HTERT RPE-1 (cell line): Measurements from ENCODE around the gene FLAD1.

Source experiments
- in situ Hi-C: fragments of 300-500 bp; cut with MboI; formaldehyde crosslinking; loops from 4 replicates; pipeline ENCODE4 v1.14.3; 2020; ENCODE audit warnings: low sequenced_read_pairs

The FLAD1 gene

GRCh38 chr1:154951901-154952657 lies 31.1 kb upstream of the FLAD1 start:
- in situ Hi-C loops, result no loop called here

- in situ Hi-C loops, result no loop called here
These were observed 30.5 kb upstream of the FLAD1 start for GRCh38 chr1:154952664-154953063.

GRCh38 chr1:154953611-154954038 lies 29.5 kb upstream of the FLAD1 start:
- in situ Hi-C loops, result no loop called here

GRCh38 chr1:154954541-154954940 lies 28.6 kb upstream of the FLAD1 start:
- in situ Hi-C loops, result no loop called here

GRCh38 chr1:154955039-154955717 lies 28.0 kb upstream of the FLAD1 start:
- in situ Hi-C loops, result no loop called here

- in situ Hi-C loops, result no loop called here
These were observed 27.2 kb upstream of the FLAD1 start, which contains the start of gene PBXIP1 for GRCh38 chr1:154955718-154956543. Gene PBXIP1 (minus strand): TSS chr1:154956099. CDS start chr1:154953721, 2,378 bp downstream.

- in situ Hi-C loops, result no loop called here
These were observed 26.6 kb upstream of the FLAD1 start for GRCh38 chr1:154956544-154956941.

- in situ Hi-C loops, result no loop called here
These were observed 26.0 kb upstream of the FLAD1 start for GRCh38 chr1:154957091-154957657.

- in situ Hi-C loops, result no loop called here
These were observed 25.1 kb upstream of the FLAD1 start for GRCh38 chr1:154958036-154958435.

GRCh38 chr1:154958681-154959425 lies 24.3 kb upstream of the FLAD1 start:
- in situ Hi-C loops, result no loop called here

- in situ Hi-C loops, result no loop called here
These were observed 23.7 kb upstream of the FLAD1 start for GRCh38 chr1:154959426-154959780.

GRCh38 chr1:154960446-154961136 lies 22.6 kb upstream of the FLAD1 start:
- in situ Hi-C loops, result no loop called here

GRCh38 chr1:154961207-154962155 lies 21.7 kb upstream of the FLAD1 start, which contains the start of gene PYGO2:
Gene PYGO2 (minus strand): TSS chr1:154961782. CDS start chr1:154961576, 206 bp downstream.
- in situ Hi-C loops, result no loop called here

- in situ Hi-C loops, result no loop called here
These were observed 20.9 kb upstream of the FLAD1 start for GRCh38 chr1:154962156-154962749.

GRCh38 chr1:154962795-154963330 lies 20.3 kb upstream of the FLAD1 start:
- in situ Hi-C loops, result no loop called here

GRCh38 chr1:154963643-154964042 lies 19.5 kb upstream of the FLAD1 start:
- in situ Hi-C loops, result no loop called here

- in situ Hi-C loops, result no loop called here
These were observed 18.8 kb upstream of the FLAD1 start for GRCh38 chr1:154964359-154964758.

- in situ Hi-C loops, result no loop called here
These were observed 17.0 kb upstream of the FLAD1 start for GRCh38 chr1:154966111-154966510.
